SH-SY5Y (cell line): ENCODE measurements around the gene GPR139.

Experiments
- GATA2 ChIP-seq: IDR thresholded peaks from 2 replicates; pipeline ENCODE4 v1.6.1; 2011; ENCODE audit warnings: mild to moderate bottlenecking, low read depth, low read length
- GATA3 ChIP-seq: IDR thresholded peaks from 2 replicates; pipeline ENCODE4 v1.6.1; 2011; ENCODE audit warnings: low read depth, mild to moderate bottlenecking, low read length, moderate library complexity

- TF ChIP-seq GATA2 (no peak), GATA3 (no peak)
These were observed 12.6 kb downstream of the GPR139 start for GRCh38 chr16:20061132-20061531.
